HG03097 (cell line): ENCODE data around the gene C20orf144.
"Not testable (repeated sequence)": the region's sequence is repeated elsewhere in the genome, so short reads cannot be mapped to it uniquely, and the experiment has no call there.

Source experiments
- ATAC-seq: cut with Tn5 transposase; IDR thresholded peaks from one replicate; pipeline ENCODE4 v1.9.1; 2021; ENCODE audit not compliant: unreplicated experiment, low FRiP score

The C20orf144 gene

DNA sequence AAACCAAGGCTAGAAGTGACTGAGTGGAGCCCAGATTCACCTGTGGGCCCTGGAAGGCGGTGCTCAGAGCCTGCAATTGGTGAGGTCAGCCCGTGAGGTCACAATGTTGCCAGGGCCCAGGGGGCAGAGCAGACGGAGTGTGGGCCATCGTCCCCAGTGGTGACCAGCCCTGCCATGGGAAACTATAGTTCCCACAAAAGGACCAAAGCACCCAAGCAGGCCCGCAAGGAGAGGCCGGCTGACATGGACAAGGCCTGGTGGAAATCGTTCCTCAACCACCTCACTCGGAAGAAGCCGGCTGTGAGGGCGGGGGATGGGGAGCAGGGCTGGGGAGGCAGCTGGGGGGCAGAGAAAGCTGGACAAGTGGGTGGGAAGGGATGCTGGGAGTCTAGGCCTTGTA is at the start of gene C20orf144:
Gene C20orf144 (plus strand): TSS at position 156 of the 400 bp plus-strand sequence. CDS start 19 bp downstream, at position 175.
- ATAC-seq = no peak

- no peak for ATAC-seq
Measured at GRCh38 chr20:33621717-33622400, 40.3 kb upstream of the C20orf144 start.

DNA sequence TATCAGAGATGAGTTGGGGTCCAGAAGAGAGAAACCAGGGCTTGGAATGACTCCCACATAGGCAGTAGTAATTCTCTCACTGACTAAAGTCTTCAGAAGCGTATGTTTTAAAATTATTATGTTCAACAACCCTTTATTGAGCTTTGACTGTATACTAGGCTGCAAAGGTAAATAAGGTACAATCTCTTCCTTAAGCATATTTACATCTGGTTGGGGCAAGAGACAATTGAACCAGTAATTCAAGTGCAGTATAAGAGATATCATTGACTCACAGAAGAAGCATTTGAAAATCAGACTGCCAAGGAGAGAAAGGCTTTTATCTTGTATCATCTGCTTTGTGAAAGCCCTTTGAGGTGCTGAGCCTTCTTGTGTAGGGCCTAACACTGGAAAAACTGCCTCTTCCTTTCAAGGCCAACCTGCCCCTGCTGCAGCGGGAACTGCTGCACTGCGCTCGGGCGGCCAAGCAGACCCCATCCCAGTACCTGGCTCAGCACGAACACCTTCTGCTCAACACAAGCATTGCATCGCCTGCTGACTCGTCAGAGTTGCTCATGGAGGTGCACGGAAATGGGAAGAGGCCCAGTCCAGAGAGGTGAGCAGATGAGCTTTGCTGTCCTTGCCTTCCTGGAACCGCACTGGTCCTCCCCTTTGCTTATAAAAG is 39.3 kb upstream of the C20orf144 start:
- no peak for ATAC-seq

GRCh38 chr20:33624399-33624798 is 37.7 kb upstream of the C20orf144 start:
- no peak for ATAC-seq

DNA sequence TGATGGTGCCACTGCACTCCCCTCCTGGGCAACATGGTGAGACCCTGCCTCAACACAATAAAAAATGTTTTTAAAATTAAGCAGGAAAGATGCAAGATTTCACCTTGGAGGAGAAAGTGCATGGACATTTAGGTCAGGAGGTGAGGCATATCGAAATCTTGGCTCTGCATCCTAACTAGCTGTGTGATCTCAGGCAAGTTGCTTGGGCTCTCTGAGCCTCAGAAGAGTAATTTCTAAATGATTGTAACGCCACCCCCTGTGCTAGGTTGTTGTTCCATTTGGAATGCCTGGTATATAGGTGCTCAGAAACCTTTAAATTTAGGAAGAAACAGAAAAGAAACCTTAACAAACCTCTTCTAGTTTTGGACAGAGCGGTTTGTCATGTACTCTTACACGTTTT is 35.9 kb upstream of the C20orf144 start:
- no peak for ATAC-seq

GRCh38 chr20:33627577-33628216 is 34.4 kb upstream of the C20orf144 start:
- ATAC-seq = no peak

DNA sequence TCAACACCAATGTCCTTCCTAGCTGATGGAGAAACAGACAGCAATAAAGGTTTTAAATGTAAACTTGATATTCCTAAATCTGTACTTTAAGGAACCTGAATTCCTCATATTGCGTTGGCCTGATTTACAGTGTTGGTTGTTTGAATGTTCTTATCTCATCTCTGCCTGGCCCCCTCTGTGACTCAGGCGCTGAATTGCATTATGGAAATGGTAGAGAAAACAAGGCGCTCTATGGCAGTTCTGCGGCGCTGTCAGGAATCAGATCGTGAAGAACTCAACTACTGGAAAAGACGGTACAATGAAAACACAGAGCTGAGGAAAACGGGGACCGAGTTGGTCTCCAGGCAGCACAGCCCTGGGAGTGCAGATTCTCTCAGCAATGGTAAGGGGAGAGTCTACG is 32.6 kb upstream of the C20orf144 start:
- no peak for ATAC-seq

- ATAC-seq = no peak
Measured at GRCh38 chr20:33629979-33630378, 32.1 kb upstream of the C20orf144 start.

DNA sequence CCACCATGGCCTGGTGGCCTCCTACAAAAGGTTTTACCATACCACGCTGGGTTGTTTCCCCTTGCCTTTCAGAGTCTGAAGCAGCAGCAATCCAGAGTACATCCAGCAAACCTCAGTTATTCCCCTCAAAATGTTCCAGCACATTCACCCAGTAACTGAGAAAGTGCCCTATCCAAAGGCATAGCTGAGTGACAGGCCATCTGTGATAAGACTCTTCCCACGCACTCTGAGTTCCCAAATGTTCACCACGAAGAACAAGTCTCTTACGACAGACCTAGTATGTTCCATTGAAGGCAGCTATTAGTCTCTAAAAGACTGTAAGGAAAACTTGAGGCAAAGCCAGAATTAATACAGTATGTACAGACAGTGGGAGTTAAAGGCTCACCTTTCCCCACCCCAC is 31.6 kb upstream of the C20orf144 start:
- ATAC-seq = no peak

DNA sequence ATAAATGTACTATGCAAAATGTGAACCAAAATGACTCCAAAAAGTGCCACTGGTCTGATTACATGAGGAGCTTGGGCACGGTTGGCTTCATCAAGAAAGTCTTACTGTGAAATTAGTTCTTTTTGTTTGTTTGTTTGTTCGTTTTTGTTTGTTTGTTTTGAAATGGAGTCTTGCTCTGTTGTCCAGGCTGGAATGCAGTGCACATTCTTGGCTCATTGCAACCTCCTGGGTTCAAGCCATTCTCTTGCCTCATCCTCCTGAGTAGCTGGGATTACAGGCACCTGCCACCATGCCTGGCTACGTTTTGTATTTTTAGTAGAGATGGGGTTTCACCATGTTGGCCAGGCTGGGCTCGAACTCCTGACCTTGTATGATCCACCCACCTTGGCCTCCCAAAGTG is 30.2 kb upstream of the C20orf144 start:
- ATAC-seq = not testable (repeated sequence)

DNA sequence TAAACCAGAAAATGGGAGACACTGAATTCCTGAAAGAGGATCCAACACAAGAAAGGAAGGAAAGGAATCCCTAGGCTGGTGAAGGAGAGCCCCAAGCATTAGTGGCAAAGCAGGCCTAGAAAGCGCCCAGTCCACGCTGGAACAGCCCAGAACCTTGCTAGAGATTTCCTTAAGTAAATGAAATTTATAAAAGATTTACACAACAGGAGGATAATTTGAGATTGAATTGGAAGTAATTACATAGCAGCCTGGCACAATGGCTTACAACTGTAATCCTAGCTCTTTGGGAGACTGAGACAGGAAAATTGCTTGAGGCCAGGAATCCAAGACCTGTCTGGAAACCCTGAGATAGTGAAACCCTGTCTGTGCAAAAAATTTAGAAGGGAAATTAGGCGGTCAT is 26.8 kb upstream of the C20orf144 start:
- no peak for ATAC-seq

DNA sequence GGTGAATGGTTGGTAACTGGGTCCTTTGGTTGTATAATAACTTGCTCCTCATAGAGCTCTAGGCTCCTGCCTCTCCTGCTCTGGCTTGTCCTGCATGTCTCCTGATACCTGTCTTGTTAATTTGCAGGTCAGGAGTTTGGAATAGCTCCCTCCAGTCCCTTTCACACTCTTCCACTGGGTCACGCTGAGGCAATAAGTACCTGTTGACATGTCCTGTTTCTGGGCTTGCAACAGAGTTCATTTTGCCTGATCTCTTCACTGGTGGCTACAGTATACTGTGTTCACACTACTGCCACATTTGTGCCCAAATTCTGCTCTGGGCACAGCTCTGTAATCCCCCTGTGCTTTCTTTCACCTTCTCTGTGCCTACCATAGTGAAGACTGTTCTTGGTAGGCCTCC is 25.4 kb upstream of the C20orf144 start:
- ATAC-seq = no peak

DNA sequence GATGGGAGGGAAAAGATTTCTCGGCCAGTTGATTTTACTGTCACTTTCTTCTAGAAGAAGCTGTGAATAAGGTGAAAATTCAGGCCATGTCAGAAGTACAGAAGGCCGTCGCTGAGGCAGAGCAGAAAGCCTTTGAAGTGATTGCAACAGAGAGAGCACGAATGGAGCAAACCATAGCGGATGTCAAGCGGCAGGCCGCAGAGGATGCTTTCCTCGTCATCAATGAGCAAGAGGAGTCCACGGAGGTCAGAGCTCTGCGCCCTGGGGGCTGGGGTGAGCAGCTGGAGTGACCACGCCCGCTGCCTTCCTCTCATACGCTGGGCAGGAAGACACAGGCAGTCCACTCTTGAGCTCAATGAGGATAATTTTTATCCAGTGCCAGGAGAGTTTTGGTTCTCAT is 21.8 kb upstream of the C20orf144 start:
- ATAC-seq = no peak

- ATAC-seq = no peak
Measured at GRCh38 chr20:33644313-33645071, 17.6 kb upstream of the C20orf144 start.

GRCh38 chr20:33645072-33645358 is 17.1 kb upstream of the C20orf144 start:
- no peak for ATAC-seq

GRCh38 chr20:33645396-33645795 is 16.7 kb upstream of the C20orf144 start:
- ATAC-seq = no peak

DNA sequence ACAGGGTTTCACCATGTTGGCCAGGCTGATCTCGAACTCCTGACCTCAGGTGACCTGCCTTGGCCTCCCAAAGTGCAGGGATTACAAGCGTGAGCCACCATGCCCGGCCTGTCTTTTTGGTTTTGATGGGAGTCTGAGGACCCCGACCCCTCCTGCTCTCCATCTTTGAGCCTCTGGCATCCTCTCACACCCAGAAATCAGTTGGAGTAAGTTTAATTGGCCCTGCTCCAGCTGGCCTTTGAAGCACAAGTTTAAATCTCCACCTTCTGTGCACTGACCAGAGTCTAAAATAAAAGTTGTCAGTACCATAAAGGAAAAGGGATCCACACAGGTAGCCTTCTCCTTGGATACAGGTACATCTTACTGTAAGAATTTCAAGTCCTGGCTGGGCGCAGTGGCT is 15.9 kb upstream of the C20orf144 start:
- ATAC-seq = no peak

DNA sequence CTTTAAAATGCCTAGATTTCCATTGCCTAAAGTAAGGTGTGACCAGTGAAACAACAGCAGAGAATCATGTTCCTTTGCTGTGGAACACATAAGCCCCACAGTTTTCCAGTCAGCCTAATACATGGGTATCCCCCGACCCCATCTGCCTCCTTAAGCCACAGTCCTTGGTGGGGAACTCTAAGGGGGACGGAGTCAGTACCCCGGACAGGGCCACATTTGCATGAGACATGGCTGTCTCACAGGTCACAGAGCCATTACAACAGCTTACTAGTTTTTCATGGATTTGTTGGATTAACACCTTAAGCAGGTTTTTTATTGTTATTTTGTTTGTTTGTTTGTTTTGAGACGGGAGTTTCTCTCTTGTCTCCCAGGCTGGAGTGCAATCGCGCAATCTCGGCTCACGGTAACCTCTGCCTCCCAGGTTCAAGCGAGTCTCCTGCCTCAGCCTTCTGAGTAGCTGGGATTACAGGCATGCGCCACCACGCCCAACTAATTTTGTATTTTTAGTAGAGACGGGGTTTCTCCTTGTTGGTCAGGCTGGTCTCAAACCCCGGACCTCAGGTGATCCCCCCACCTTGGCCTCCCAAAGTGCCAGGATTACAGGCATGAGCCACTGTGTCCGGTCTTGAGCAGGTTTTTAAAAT is 15.0 kb upstream of the C20orf144 start:
- not testable (repeated sequence) for ATAC-seq

DNA sequence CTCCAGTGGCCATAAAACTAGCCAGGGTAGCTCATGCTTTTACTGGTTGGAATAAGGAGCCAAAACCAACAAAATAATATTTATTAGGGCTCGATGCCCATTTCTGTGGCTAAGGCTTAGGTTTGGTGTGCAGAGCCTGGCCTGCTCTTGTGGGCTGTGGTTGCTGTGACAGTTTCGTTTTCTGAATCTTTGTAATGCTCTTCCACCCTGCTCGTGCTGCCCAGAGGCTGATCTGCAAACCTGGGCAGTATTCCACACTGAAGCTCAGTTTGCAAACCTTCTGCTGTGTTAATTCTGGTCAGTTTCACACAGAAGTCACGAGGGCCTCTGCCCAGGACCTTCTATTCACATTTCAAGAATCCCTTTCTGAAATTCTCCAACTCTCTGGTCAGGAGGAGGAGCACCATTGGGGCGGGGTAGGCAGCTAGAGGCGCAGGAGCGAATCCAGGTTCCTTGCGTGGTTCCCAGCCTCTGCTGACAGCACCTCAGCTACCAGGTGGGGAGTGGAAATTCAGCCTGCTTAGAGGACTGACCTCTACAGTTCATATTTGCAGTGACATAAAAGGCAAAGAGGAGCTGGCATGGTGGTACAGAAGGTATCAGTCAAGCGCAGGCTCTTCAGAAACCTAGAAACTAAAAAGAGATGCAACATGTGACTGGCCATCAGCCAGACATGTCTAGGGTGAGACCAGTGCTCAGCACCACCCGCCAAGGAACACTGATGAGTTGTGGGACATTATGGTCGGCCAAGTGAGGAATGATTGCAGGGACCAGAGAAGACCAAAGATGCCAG is 14.3 kb upstream of the C20orf144 start:
- peak; percentile 62 for ATAC-seq

DNA sequence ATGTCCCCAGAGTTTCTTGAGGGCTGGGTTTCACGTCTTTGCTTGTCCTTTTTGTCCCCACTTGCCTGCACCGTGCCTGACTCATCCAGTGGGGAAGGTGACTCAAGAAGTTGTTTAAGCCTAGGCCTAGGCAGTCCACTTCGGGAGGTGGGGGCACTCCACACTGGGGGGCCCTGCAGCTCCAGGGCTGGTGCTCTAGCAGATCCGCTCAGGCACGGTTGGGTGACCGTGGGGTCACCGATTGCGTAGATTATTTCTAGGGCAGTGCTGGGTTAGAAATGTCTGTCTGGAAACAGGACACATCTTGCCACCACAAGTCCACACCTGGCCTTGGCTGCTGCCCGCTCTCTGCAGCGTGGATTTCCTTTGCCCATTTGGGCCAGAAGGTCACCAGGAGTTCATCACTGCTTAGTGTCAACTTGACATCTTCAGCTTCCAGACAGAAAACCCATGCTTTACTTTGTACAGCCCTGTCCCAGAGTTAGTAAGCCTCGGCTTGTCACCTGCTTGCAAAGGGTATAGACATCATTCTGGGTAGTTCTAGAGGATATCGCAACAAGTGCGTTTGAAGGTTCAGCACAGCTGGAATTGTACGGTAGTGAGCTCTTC is 13.6 kb upstream of the C20orf144 start:
- ATAC-seq = no peak
